Skeletal muscle cell (primary cell): ENCODE data around the gene TEX29.

Source experiments
- DNase-seq: peaks from one replicate; pipeline ENCODE4 v3.0.0-alpha.2; 2010; ENCODE audit warnings: low read depth
- H3K4me3 ChIP-seq: 2 replicates; pipeline ENCODE4 v1.5.1; 2011; ENCODE audit warnings: low read depth, mild to moderate bottlenecking, control low read depth, low read length, moderate library complexity

TEX29 gene

DNA sequence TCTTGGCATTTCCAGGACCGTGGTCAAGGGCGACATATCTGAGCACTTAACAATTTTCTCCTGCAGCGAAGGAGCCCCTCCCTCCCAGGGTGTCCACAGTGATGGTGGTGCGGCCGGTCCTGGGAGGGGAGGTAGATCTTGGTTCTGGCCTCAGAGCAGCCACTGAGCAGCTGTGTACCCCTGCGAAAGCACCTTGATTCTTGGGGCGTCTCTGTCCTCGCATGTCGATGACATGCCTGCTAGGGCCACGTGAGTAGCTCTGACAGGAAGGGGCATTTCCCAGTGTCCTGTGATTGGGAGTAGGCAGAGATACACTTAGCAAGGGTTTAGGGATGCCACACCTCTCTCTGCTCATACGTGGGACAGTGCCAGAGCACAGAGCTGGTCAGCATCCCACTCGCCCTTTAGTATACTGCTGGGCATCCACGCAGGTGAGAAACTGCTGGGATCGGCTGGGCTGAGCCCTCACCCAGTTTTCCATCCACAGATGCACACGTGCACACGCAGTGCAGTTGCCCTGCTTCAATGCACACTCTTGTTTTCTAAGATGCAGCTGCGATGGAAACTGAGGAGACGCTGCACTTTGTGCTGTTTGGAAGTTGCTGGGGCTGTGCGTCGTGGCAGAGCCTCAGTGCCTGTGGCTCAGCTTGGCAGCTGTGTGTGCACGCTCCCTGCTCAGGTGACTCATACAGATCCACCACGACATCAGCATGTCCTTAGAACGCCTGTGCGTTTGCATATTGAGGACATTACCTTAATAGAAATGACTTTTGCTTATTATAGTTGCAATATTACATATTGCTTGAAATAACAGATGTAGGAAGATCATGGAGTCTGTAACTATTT is 66.8 kb downstream of the TEX29 start:
- DNase-seq, result no peak
- no peak overlapping the region for H3K4me3 ChIP-seq

DNA sequence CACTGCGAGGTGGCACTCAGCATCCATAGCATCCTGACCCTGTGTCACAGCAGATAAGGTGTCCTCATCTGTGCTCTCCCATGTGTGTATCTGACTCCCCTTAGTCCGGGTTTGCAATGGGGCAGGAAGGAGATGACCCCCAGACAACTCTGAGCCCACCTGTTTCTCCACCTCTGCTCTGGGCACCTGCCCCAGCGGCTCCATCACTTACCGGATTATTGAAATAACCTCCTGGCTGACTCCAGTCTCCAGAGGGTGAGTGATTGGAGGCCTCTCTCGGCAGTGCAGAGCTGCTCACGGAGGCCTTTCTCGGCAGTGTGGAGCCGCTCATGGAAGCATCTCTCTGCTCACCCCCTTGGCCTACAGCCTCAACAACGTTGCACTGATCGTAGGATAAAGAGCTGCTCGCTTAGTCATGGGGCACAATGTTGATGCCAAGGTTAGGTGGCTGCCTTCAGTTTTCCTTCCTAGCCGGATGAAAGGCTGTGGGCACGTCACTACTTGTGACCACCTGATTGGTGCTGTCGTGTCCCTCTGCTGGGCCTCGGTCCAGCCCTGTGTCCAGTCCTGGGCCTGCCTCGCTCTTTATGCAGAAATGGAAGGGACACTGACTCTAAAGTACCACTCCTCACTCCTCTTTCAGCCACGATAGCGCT is 67.6 kb downstream of the TEX29 start:
- H3K4me3 ChIP-seq, result no peak overlapping the region
- no peak for DNase-seq

DNA sequence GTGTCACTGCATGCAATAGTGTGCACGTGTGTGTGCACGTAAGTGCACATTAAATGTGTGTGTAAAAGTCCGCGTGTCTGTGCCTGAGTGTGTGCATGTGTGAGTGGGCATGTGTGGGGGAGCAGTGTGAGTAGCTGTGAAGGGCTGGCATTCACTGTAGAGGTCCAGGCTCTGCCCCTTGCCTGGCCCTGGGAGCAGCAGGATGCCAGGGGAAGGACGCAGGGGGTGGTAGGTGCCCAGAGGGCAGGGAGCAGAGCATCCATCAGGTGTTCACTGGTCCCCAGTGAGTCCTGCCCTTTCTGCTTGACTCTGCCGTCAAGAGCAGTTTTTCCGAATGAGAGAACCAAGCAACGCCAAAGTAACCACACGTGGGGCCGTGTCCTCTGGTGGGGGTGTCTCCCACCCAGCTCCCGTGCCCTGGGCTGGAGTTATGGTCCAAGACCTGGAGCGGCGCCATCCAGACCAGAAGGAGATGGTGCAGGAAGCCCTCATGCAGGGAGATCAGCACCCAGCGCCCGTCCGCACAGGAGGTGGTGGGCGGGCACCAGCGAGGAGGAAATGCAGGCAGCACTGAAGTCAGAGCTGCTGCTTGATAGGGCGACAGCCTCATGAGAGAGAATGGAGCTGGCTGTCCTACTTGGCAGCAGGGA is 68.5 kb downstream of the TEX29 start:
- no peak overlapping the region for H3K4me3 ChIP-seq
- DNase-seq, result no peak

DNA sequence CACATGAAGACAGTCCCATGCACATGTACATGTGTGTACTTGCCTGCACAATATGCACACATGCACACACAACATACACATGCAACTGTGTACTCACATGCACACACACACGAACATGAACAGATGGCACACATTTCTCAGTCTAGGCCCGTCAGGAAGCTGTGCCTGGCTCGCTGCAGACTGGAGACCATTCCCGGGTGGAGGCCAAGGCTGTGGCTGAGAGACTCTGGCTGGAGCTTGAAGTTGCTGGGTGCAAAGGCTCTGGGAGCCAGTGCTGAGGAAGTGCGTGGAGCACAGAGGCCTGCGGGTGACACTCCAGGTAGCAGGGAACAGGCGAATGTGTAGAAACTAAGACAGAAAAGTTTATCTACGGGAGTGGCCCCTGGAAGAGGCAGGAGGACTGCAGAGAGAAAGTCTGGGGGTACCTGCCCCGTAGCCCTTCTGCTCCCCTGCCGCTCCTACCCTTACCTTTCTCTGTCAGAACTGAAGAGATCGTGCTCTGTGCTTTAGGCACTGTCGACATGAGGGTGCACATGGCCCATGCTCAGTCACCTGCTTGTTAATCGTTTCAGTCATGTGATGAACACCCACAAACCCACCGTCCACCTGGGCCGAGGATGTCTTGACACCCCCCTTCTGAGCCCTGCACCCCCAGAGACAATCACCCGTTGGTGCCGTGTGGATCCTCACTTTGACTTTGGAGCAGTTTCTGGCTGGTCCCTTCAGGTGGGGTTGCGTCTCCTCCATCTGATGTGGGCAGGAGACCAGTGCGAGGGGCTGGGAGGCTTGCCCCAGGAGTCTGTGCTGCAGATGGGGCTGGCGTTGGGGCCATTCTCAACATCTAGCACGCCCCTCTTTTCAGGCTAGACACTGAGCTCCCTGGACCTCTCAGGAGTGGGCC is 69.4 kb downstream of the TEX29 start:
- H3K4me3 ChIP-seq, result no peak overlapping the region
- DNase-seq, result no peak

DNA sequence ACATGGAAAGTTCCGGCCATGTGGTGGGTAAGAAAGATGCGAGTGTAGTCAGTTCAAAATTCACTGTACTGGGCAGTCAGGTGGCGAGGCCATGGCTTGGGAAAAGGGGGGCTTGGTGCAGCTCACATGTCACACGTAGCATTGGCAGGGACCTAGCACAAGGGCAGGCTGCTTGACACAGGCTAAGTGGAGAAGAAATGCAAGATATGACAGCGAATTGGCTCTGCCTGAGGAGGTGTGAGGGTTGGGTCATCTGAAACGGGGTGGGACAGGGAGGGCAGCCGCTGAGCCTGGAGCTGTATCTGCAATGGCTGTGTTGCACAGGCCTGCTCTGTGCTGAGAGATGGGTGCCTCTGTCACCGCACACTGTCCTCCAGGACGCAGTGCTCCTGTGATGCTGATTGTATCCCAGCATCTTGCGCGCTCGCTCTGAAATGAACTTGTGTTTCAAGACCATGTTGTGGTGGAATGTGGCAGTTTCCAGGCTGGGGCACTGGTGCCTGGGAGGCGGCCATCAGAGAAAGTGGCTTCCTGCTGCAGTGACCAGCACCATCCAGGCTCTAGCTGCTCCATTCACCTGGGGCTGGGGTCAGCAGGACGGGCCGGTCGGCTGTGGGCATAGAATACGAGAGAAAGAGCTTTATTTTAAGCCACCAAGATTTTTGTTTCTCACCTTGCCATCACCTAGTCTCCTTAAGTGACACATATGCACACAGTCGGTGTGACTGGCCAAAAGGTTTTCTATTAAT is 70.3 kb downstream of the TEX29 start:
- no peak for DNase-seq
- H3K4me3 ChIP-seq, result no peak overlapping the region

DNA sequence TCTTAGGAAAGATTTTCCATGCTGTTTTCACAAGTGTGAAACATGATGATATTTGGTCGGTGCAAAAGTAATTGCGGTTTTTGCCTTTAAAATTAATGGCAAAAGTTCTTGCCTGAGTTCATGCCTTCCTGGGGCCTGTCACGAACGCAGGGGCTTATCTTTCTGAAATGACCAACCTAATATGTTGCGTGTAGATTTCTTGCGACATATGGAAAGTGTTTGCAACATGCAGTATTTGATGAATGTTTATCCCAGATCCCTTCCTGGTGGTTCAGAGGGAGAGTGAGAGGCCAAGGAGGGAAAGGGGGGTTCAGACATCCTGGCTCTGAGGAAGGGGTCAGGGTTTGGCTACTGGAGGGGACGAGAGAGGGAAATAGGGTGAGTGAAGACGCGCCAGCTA is 72.0 kb downstream of the TEX29 start:
- no peak for DNase-seq
- no peak overlapping the region for H3K4me3 ChIP-seq

DNA sequence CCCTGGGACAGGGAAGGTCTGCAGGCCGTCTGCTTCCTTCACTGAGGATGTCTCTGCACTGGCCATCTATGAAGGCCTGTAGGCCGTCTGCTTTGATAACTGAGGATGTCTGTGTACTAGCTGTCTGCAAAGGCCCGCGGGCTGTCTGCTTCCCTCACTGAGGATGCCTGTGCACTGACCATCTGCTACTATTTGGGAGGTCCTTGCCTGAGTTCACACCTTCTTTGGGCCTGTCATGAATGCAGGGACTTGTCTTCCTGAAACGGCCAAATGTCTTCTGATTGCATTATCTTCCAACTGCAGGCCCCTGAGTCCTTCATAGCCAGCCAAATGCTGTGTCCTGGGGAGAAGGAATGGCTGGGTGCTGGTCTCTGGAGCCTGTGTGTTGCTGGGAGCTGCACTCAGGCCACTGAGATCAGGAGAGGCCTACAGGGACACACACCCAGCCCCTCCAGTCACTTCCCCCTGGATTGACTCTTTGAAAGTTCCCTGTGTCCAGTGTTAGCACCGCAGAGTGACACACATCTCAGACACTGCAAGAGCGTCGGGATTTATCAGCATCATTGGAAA is 72.9 kb downstream of the TEX29 start:
- H3K4me3 ChIP-seq, result no peak overlapping the region
- no peak for DNase-seq
